Glutamatergic neuron (in vitro differentiated cells): ENCODE data around the gene HHATL. TPM values are rescaled to one million over a fixed set of nuclear protein-coding genes. Genes with fewer than 3 reads are reported as not detected.

Experiments used
- DNase-seq: peaks from one replicate; pipeline ENCODE4 v3.0.0; 2022
- H3K27ac Mint-ChIP-seq: one replicate; pipeline ENCODE4 v1.8.0; 2020; ENCODE audit warnings: mild to moderate bottlenecking, mixed read lengths, inconsistent platforms; ENCODE audit not compliant: unreplicated experiment
- H3K27me3 Mint-ChIP-seq: one replicate; pipeline ENCODE4 v1.8.0; 2020; ENCODE audit warnings: mild to moderate bottlenecking, moderate library complexity, mixed read lengths, inconsistent platforms; ENCODE audit not compliant: unreplicated experiment
- H3K36me3 Mint-ChIP-seq: one replicate; pipeline ENCODE4 v1.8.0; 2020; ENCODE audit warnings: mild to moderate bottlenecking, mixed read lengths, inconsistent platforms; ENCODE audit not compliant: unreplicated experiment
- H3K4me1 Mint-ChIP-seq: one replicate; pipeline ENCODE4 v1.8.0; 2020; ENCODE audit warnings: mild to moderate bottlenecking, low read depth, mixed read lengths, inconsistent platforms; ENCODE audit not compliant: unreplicated experiment
- H3K4me3 Mint-ChIP-seq: one replicate; pipeline ENCODE4 v1.8.0; 2020; ENCODE audit warnings: mild to moderate bottlenecking, mixed read lengths, inconsistent platforms; ENCODE audit not compliant: unreplicated experiment
- H3K9me3 Mint-ChIP-seq: one replicate; pipeline ENCODE4 v1.8.0; 2020; ENCODE audit warnings: mild to moderate bottlenecking, moderate library complexity, mixed read lengths, inconsistent platforms; ENCODE audit not compliant: unreplicated experiment
- CTCF ChIP-seq: fragments of 200-600 bp; sonication (generic); IDR thresholded peaks from one replicate; pipeline ENCODE4 v1.5.0; 2021; ENCODE audit not compliant: partially characterized antibody, unreplicated experiment
- total RNA-seq: library from RNA; stranded (reverse); fragmentation: NEBNext Ultra II Directional; extraction: Animal tissue kit (Norgen Biotek cat#: 25700); gene quantifications from one replicate; pipeline ENCODE4 v1.2.1, GENCODE V29; 2021; ENCODE audit not compliant: unreplicated experiment

HHATL gene
- total RNA-seq, 1 donor from 2014 or later: 7.6 TPM

- H3K9me3 Mint-ChIP-seq: no peaks in the 10 kb centered on the region
- no peak for TF ChIP-seq CTCF
- no peak overlapping the region for H3K27ac Mint-ChIP-seq
- DNase-seq: no peak
- no peak overlapping the region for H3K4me3 Mint-ChIP-seq
- no peaks in the 10 kb centered on the region for H3K4me1 Mint-ChIP-seq
- H3K27me3 Mint-ChIP-seq: peaks cover 2% of the 10 kb centered on the region
- H3K36me3 Mint-ChIP-seq: no peaks in the 10 kb centered on the region
Measured at GRCh38 chr3:42749025-42749752, 46.6 kb upstream of the HHATL start.

GRCh38 chr3:42747581-42747980, 45.0 kb upstream of the HHATL start:
- Mint-ChIP-seq H3K27me3 (no peaks in the 10 kb centered on the region), H3K9me3 (no peaks in the 10 kb centered on the region), H3K4me3 (no peak overlapping the region), H3K4me1 (no peaks in the 10 kb centered on the region), H3K27ac (no peak overlapping the region), H3K36me3 (no peaks in the 10 kb centered on the region)
- no peak for TF ChIP-seq CTCF
- DNase-seq: no peak

- H3K27ac Mint-ChIP-seq: no peak overlapping the region
Measured at GRCh38 chr3:42746455-42747450, 44.2 kb upstream of the HHATL start.

GRCh38 chr3:42745776-42746454, 43.3 kb upstream of the HHATL start:
- no peak for TF ChIP-seq CTCF
- H3K36me3 Mint-ChIP-seq: no peaks in the 10 kb centered on the region
- no peaks in the 10 kb centered on the region for H3K4me1 Mint-ChIP-seq
- no peak overlapping the region for H3K27ac Mint-ChIP-seq
- H3K9me3 Mint-ChIP-seq: no peaks in the 10 kb centered on the region
- no peaks in the 10 kb centered on the region for H3K27me3 Mint-ChIP-seq
- no peak overlapping the region for H3K4me3 Mint-ChIP-seq
- no peak for DNase-seq

More at GRCh38 chr3:42746455-42747450, 44.2 kb upstream of the HHATL start:
- no peak for DNase-seq
- no peak overlapping the region for H3K4me3 Mint-ChIP-seq
- no peak for TF ChIP-seq CTCF
- H3K9me3 Mint-ChIP-seq: no peaks in the 10 kb centered on the region
- H3K4me1 Mint-ChIP-seq: no peaks in the 10 kb centered on the region
- no peaks in the 10 kb centered on the region for H3K36me3 Mint-ChIP-seq
- no peaks in the 10 kb centered on the region for H3K27me3 Mint-ChIP-seq
